ENCODE results near the gene GOLGB1.
A peak's percentile ranks its signal among the peaks of the same experiment; 100 is the strongest.
"Not testable (repeated sequence)": the region's sequence is repeated elsewhere in the genome, so short reads cannot be mapped to it uniquely, and the experiment has no call there.

Gene GOLGB1, protein sequence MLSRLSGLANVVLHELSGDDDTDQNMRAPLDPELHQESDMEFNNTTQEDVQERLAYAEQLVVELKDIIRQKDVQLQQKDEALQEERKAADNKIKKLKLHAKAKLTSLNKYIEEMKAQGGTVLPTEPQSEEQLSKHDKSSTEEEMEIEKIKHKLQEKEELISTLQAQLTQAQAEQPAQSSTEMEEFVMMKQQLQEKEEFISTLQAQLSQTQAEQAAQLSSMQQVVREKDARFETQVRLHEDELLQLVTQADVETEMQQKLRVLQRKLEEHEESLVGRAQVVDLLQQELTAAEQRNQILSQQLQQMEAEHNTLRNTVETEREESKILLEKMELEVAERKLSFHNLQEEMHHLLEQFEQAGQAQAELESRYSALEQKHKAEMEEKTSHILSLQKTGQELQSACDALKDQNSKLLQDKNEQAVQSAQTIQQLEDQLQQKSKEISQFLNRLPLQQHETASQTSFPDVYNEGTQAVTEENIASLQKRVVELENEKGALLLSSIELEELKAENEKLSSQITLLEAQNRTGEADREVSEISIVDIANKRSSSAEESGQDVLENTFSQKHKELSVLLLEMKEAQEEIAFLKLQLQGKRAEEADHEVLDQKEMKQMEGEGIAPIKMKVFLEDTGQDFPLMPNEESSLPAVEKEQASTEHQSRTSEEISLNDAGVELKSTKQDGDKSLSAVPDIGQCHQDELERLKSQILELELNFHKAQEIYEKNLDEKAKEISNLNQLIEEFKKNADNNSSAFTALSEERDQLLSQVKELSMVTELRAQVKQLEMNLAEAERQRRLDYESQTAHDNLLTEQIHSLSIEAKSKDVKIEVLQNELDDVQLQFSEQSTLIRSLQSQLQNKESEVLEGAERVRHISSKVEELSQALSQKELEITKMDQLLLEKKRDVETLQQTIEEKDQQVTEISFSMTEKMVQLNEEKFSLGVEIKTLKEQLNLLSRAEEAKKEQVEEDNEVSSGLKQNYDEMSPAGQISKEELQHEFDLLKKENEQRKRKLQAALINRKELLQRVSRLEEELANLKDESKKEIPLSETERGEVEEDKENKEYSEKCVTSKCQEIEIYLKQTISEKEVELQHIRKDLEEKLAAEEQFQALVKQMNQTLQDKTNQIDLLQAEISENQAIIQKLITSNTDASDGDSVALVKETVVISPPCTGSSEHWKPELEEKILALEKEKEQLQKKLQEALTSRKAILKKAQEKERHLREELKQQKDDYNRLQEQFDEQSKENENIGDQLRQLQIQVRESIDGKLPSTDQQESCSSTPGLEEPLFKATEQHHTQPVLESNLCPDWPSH (N-terminal part only)

DNA sequence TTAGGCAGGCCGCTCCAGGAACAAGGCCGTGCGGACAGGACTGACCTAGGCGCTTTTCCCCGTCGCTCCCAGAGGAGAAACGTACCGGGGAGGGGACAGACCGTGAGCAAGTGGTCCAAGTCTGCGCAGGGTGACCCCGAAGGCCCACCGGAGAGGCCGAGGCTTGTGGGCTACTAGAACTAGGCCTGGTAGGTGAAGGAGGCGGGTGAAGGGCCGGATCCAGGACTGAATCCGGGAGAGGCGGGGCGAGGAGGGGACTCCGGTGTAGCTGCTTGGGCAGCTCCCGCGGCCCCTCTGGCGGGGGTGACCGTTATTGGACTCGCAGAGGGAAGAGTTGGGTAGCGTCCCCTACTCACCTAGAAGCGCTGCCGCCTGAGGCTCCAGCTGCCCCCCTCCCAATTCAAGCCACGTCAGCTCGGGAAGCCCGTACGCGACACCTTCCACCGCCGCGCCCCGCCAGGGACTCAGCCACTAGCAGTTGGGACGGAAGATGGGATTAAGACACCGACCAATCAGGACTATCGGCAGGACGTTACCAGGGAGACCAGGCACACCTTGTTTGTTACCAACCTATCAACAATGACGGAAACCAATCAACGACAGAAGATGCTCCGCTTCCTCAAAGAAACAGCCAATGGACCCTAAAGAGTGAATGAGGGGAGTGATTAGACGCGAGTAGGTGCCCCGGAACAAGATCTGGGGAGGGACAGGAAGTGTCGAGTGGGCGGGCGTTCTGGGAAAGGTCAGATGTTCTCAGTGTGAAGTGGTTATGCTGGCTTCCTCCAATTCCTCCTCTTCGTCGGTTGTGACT lies at the start of gene GOLGB1:
GOLGB1 (minus strand) TSS at position 466 of the 811 bp plus-strand sequence. CDS start 18,770 bp downstream, outside the sequence.
- DNase-seq = peak; percentile 94

DNA sequence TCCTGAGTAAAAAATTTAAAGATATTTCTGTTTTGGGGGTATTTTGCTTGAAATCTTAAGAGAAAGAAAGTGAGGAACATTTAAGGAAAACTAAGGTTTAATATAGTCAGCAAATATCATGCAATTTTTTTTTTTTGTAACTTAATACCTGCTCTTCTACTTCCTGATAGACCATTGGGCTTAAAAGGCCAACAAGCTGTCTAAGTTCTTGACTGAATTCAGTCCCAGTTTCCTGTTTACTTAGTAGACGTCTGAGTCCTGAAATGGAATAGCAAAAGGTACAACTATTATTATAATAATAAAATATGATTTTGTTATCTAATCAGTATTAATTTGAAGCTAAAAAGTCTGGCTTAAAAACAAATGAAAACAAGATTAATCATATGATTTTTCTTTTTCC lies 47.4 kb upstream of the GOLGB1 start:
- DNase-seq = no peak

DNA sequence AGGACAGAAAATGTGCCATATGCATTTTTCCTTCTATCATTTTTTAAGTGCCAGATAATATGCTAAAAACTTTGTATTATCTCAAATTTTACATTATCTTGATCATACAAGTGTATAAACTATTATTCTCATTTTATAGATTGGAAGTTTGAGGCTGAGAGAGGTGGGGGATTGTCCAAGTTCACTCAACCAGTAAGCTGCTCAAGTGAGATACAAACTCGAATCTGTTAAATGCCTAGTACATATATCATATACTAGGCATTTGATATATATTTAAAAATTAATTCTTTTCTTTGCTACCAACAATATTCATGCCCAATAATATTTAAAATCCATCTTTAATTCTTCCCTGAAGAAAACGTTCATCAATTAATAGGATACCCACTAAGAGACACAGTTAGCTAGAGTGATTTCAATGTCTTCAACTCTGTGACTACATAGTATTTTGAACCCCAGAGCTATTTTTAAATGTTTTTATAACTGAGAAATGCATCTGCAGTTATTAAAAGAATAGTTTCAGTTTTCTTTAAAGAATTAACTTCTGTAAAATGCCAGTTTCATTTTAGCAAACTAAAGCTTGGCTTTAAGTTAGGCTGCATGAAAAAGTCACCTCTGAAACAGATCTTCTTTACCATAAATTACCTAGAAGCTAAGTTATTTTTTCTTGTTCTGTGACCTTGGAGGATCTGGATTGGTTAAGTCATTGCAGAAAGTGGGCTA lies 44.9 kb upstream of the GOLGB1 start:
- no peak for DNase-seq

DNA sequence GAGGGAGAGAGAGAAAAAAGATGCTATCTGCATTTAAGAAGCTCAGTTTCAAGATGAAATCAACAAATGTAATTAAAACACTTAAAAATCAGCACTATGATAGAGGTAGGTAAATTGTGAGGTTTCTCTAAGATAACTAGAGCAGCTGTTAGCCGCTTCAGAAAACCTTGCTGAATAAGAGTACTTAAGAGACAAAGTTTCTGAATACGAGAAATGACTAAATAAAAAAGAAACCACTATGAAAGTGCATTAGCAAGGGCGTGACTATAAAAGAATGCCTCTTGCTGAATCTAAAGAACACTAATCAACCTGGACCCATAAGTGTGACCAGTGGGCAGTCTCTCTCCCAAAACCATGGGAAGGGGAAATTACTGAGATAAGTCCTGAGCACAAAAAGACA lies 43.5 kb upstream of the GOLGB1 start:
- no peak for DNase-seq

DNA sequence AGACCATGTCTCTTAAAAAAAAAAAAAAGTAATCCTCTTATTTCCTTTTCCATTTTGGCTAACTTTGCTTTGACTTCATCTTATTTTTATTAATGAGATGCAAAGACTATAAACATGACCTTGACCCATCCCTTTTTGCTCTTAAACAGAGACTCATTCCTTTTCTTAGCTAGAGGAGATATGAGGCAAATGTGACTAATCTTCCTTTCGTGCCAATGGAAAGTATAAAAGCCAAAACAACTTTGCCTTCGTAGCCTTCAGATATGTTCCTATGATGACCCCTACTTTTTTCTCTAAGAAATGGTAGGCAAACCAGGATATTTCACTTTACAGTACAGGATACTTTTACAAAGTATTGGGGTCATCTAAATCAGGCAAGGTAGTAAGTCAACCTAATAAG lies 36.9 kb upstream of the GOLGB1 start:
- no peak for DNase-seq

DNA sequence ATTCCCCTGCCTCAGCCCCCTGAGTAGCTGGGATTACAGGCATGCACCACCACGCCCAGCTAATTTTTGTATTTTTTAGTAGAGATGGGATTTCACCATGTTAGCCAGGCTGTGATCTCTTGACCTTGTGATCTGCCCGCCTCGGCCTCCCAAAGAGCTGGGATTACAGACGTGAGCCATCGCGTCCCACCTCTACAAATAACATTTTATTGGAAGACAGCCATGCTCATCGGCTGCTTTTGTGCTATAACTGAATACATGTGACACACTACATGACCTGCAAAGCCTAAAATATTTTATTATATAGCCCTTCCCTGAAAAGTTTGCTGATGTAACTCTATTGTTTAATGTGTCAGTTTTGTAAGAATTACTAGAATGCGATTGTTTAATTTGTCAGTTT lies 33.2 kb upstream of the GOLGB1 start:
- not testable (repeated sequence) for DNase-seq

DNA sequence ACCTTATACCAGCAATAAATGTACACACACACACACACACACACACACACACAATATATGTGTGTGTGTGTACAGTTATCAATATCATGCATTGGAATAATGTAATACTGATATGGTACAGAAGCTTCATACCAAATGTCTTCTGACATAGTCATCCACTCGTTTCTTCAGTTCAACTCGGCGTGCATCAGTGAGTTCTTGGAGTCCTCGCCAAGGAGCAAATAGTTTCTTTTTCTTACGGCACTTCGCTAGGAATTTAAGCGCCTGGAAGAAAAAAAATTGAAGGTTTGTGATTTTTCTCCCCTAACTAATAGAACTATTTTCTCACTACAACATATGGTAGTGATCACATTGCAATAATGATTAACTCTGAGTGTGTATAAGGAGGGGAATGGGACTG lies 32.1 kb upstream of the GOLGB1 start:
- no peak for DNase-seq

DNA sequence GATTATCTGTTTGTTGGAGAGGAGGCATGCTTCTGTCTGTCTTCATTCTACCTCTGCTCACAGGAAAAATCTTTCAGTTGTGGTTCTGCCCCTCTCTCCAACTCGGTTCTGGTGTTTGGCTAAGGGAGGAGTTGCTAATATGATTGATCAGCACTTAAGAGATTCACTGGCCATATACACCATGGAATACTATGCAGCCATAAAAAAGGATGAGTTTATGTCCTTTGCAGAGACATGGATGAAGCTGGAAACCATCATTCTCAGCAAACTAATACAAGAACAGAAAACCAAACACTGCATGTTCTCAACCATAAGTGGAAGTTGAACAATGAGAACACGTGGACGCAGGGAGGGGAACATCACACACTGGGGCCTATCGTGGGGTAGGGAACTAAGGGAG lies 25.6 kb upstream of the GOLGB1 start:
- not testable (repeated sequence) for DNase-seq

DNA sequence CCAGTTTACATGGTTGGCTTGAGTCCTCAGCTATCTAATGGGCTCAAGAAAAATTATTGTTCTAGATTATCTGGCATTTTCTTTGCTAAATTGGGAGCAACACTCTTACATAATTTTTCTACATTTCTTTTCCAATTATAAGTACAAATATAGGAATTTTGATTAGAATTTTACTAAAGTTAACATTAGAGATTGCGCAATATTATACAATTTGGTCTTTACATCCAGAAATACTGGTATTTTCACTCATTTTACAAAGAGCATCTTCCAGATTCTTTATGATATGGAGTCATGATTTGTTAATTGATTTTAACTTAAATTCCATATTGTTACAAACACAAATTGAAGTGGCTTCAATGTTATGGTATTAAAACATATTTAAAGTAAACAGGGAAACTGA lies 19.7 kb upstream of the GOLGB1 start:
- DNase-seq = no peak

DNA sequence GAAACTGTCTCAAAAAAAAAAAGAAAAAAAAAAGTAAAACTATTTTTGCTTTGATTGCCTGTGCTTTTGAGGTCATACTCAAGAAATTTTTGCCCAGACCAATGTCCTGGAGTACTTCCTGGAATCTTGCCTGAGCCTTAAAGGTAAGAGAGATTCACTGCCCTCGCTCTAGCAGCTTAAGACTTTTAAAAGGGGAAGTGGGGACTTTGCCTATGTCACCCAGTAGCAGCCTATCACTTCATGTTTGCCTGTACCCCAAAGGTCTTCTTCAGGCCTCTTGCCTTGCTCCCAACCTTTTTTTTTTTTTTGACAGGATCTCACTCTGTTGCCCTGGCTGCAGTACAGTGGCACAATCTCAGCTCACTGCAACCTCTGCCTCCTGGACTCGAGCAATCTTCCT lies 18.9 kb upstream of the GOLGB1 start:
- no peak for DNase-seq

DNA sequence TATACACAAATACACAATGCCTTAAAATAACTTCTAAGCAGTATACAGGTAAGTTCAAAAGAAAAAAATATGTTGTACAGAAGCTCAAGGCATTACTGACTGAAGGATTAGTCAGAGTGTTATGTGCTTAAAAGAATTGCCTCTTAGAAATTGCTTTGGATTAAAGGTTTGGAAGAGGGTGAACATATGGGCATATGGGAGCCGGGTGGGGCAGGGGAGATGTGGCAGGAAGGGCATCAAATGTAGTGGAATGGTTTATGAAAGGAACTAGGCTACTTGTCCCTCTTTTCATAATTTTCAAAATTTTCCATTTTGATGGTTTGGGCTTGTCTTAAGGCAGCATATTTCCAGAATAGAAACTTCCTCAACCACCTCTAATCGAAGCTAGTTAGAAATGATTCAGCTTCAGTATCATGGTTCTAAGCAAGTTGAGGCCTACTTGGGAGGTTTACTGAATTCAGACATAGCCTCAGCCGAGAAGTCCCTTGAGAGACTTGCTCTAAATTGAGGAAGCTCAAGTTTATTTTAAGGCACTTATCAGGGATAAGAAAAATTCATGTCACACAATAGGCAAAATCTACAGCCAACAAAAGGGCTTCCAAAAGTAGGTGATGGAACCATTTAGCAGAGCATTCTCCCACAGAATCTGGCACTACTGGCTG lies 10.1 kb upstream of the GOLGB1 start:
- DNase-seq = no peak

DNA sequence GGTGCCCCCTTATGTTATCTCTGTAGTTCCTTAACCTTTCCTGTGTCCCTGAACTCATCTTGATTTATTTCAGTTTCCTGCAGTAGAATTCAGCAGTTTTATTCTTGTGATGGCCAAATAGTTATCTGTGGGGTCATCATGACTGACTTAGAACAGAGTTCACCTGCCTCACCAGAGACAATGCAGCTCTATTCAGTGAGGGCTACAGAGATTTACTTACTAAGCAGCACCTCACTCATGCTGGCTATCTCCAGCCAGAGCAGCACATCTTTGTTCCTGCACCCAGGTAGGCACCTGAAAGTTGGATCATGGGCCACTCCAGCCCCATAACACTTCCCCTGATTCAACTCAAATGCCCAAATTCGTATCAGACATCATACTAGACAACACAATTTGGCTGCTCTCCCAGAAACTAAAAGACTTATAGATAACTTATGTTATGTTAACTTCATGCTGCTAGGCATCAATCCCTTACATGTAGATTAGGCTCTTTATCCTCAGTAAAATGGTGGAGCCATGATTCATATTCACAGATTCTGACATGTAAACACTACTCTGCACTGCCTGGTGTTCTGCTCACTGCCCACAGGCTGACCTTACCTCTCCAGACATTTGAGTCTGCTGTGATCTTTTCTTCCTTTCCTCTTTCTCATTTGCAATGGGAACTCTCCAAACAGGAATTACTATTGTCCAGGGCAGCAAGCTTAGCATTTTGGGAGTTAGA lies 9.3 kb upstream of the GOLGB1 start:
- no peak for DNase-seq

DNA sequence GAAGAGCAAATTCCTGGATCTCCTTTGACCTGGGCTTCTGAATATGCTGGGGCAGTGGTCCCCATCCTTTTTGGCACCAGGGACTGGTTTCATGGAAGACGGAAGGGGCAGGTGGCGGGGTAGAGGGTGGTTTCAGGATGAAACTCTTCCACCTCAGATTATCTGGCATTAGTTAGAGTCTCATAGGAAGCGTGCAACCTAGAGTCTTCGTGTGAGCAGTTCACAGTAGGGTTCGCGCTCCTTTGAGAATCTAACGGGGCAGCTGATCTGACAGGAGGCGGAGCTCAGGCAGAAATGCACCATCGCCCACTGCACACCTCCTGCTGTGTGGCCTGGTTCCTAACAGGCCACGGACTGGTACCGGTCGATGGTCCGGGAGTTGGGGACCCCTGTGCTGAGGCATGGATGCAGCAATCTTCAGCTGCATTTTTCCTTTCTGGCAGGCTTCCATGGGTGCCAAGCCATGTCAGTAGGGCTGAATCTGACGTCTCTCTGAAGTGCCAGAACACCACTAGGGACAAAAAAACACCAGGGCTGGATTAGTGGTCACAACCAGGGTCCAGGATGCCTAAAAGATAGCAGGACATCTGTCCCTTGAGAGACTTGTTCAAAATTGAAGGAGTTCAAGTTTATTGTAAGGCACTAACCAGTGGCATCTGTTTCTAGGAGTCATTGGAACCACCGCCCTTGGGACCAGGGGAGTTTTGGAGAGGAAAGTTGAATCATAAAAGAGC lies 8.4 kb upstream of the GOLGB1 start:
- DNase-seq = no peak

DNA sequence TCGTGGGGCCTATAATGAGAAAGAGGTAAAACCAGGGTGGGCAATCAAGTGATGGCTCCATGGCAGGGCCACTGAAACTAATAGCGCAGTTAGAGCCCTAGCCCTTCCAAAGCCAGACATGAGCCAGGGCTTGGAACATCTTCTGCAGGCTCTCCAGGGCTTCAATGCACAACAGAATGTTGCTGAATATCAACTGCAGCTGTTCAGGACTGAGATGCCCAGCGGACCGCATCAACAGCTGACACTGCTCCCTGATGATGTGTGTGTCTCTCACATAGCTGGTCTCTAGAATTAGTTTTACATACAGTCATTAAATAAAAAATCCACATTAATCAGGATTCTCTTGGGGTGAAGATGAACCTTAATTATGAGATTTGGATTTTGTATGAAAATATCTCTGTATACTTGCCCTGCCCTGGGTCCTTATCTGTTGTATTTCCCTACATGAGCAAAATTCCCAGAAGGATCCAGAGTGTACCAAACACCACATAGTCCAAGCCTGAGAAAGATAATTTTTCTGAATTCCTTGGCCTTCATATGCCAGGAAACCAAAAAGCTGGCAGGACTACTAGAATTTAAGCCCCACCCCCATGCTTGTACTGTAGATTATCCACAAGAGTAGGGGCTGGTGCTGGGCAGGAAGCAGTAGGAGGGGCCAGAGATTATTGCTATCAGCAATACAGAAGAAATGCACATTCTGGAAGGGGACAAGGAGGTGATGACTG lies 7.7 kb upstream of the GOLGB1 start:
- DNase-seq = no peak

DNA sequence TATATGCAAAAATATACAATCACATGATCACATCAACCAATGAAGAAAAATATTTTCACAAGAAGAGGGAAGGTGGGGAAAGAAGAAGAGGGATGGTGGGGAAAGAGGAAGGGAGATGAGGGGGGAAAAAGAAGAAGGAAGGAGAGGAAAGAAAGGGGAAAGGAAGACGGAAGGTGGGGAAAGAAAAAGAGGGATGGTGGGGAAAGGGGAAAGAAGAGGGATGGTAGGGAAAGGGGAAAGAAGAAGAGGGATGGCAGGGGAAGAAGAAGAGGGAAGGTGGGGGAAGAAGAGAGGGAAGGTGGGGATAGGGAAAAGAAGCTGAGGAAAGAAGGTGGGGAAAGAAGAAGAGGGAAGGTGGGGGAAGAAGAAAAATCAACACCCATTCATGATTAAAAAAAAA lies 3.2 kb upstream of the GOLGB1 start:
- DNase-seq = no peak

DNA sequence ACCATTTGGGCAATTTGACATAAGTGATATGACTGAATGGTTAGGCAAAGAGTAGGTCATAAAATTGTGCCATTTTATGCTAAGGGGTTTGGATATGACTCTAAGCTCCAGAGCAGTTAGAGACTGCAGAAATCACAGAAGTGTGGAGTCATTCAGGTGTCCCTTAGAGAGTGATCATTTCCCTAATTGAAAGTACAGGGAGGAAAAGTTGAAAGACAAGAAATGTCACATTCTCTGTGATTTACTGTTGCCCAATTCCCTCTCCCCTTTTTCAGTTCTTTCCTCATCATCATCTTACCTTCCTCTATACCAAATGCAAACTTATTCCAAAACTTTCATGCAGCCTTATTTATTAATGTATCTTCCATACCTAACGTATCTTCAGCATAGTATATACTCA lies 2.7 kb upstream of the GOLGB1 start:
- DNase-seq = no peak

DNA sequence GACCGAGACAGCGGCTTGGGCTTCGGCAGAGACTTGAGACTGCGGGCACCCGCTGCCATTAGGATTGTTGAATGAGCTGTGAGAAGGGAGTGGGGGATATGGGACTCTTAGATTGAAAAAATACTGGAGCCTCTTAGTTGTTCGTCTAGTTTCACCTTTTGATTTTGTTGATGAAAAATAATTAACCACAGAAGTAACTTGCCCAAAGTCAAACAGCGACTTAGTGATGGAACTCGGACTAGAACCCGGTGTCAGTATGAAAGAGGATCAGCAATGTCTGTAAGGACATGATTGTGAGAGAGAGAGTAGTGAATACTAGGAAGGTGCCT lies 510 bp upstream of the GOLGB1 start:
- DNase-seq = no peak

DNA sequence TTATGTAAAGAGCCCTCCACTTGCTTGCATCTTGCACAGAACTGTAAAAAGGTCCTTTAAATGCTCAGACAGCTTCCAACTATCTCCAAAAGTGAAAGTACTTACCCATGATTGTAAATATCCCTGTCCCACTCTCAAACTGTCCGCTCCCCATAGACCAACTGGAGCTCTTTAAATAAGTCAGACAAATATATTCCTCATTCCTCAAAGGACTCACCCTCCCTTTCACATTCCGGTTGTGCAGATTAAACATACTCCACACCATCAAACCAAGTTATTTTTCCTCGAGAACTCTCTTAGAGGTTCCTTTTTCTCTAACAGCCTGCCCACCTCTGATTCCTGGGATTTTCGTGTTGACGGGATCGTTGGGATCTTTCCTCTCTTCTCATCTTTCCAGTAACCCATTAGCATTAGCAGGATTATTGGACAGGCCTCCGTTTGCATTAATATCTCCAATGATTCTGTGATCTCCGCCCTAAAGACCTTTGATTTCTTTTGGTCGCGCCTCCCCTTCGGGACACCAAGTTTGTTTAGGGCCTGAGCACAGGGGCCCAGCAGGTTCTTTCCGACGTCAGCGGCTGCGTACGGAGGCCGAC lies 763 bp downstream of the GOLGB1 start:
- no peak for DNase-seq

DNA sequence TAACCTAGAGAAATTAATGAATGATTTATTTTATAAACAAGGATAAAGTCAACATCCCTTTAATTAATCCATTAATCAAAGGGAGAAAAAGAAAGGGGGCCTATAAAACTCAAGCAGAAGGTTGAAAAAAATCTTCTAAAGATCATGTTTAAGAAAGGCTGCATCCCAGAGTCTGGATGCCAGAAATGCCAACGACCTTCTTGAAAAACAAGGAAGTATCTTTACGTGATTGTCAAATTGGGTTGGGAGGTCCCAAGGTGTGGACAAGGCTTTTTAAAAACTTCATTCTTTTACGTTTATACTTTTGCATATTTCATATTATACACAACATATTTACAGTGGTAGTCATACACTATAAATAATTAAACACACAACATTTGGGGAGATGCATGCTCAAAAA lies 1.6 kb downstream of the GOLGB1 start:
- no peak for DNase-seq

All from right forelimb (tissue), 1 donor.